T-helper 17 cell (primary cell): ENCODE data around the gene C13orf42. TPM values are rescaled to one million over a fixed set of nuclear protein-coding genes. Genes with fewer than 3 reads are reported as not detected.
"Not testable (repeated sequence)": the region's sequence is repeated elsewhere in the genome, so short reads cannot be mapped to it uniquely, and the experiment has no call there.

Experiments used
- ATAC-seq: fragments of 150-1000 bp; cut with Tn5 transposase; 2 replicates; pipeline ENCODE4 v1.10.0; 2021; ENCODE audit warnings: mild to moderate bottlenecking, moderate library complexity
- DNase-seq, 3 donors: peaks; one replicate each; pipeline versions ENCODE4 v3.0.0 to v3.0.0-alpha.2; 2020 to 2021
- H3K9me3 ChIP-seq: one replicate; pipeline ENCODE4 v1.7.0; 2013; ENCODE audit warnings: low read length, mild to moderate bottlenecking; ENCODE audit not compliant: control insufficient read depth, poor library complexity, severe bottlenecking
- H3K27ac Mint-ChIP-seq: one replicate; pipeline ENCODE4 v1.8.0; 2022; ENCODE audit warnings: mild to moderate bottlenecking, moderate library complexity, mixed read lengths
- H3K27me3 Mint-ChIP-seq: one replicate; pipeline ENCODE4 v1.8.0; 2022; ENCODE audit warnings: mixed read lengths
- H3K36me3 Mint-ChIP-seq: one replicate; pipeline ENCODE4 v1.8.0; 2022; ENCODE audit warnings: low read depth, mixed read lengths
- H3K4me1 Mint-ChIP-seq: one replicate; pipeline ENCODE4 v1.8.0; 2022; ENCODE audit warnings: mild to moderate bottlenecking, mixed read lengths
- H3K4me3 Mint-ChIP-seq: one replicate; pipeline ENCODE4 v1.8.0; 2022; ENCODE audit warnings: mild to moderate bottlenecking, moderate library complexity, mixed read lengths
- total RNA-seq, 4 donors: library from RNA in 2 of 4; stranded (reverse) in 2 of 4; gene quantifications; one replicate each; pipeline ENCODE4 v1.2.3 and lab custom pipeline; 2022 to 2026

Gene C13orf42
- total RNA-seq, 2 donors from 2014 or later, result not detected

- H3K9me3 ChIP-seq, result no peaks in the 10 kb centered on the region
- H3K27me3 Mint-ChIP-seq, result peaks cover 37% of the 10 kb centered on the region
- H3K4me3 Mint-ChIP-seq, result no peak overlapping the region
- ATAC-seq, result no peak
- peaks cover 2% of the 10 kb centered on the region for H3K36me3 Mint-ChIP-seq
- H3K27ac Mint-ChIP-seq, result no peak overlapping the region
- H3K4me1 Mint-ChIP-seq, result no peaks in the 10 kb centered on the region
- no peak for DNase-seq
Measured at GRCh38 chr13:51111997-51112396, 923 bp upstream of the C13orf42 start.

- DNase-seq, result no peak
- Mint-ChIP-seq H3K4me1 (no peaks in the 10 kb centered on the region), H3K27me3 (peaks cover 20% of the 10 kb centered on the region), H3K36me3 (no peaks in the 10 kb centered on the region), H3K4me3 (no peak overlapping the region), H3K27ac (no peak overlapping the region)
- ATAC-seq, result no peak
- no peaks in the 10 kb centered on the region for H3K9me3 ChIP-seq
Measured at GRCh38 chr13:51107996-51108395, 3.1 kb downstream of the C13orf42 start.

GRCh38 chr13:51105046-51105445, 6.0 kb downstream of the C13orf42 start:
- Mint-ChIP-seq H3K4me1 (no peaks in the 10 kb centered on the region), H3K27ac (no peak overlapping the region), H3K4me3 (no peak overlapping the region), H3K36me3 (no peaks in the 10 kb centered on the region), H3K27me3 (peaks cover 38% of the 10 kb centered on the region)
- DNase-seq, result no peak
- no peak for ATAC-seq
- no peaks in the 10 kb centered on the region for H3K9me3 ChIP-seq

- Mint-ChIP-seq H3K27ac (no peak overlapping the region), H3K36me3 (peaks cover 3% of the 10 kb centered on the region), H3K4me1 (no peaks in the 10 kb centered on the region), H3K27me3 (peaks cover 58% of the 10 kb centered on the region), H3K4me3 (no peak overlapping the region)
- no peak for ATAC-seq
- no peaks in the 10 kb centered on the region for H3K9me3 ChIP-seq
- DNase-seq, result no peak
Measured at GRCh38 chr13:51101636-51102235, 9.3 kb downstream of the C13orf42 start.

- no peaks in the 10 kb centered on the region for H3K4me1 Mint-ChIP-seq
- ATAC-seq, result no peak
- peaks cover 3% of the 10 kb centered on the region for H3K36me3 Mint-ChIP-seq
- H3K27me3 Mint-ChIP-seq, result peaks cover 42% of the 10 kb centered on the region
- no peaks in the 10 kb centered on the region for H3K9me3 ChIP-seq
- H3K27ac Mint-ChIP-seq, result no peak overlapping the region
- no peak overlapping the region for H3K4me3 Mint-ChIP-seq
- no peak for DNase-seq
Measured at GRCh38 chr13:51097353-51098043, 13.6 kb downstream of the C13orf42 start.

- Mint-ChIP-seq H3K27ac (no peak overlapping the region), H3K27me3 (peaks cover 29% of the 10 kb centered on the region), H3K4me1 (no peaks in the 10 kb centered on the region), H3K4me3 (no peak overlapping the region), H3K36me3 (peaks cover 3% of the 10 kb centered on the region)
- DNase-seq (no peak), ATAC-seq (no peak)
- no peaks in the 10 kb centered on the region for H3K9me3 ChIP-seq
Measured at GRCh38 chr13:51096131-51096530, 14.9 kb downstream of the C13orf42 start.

GRCh38 chr13:51093574-51093973, 17.5 kb downstream of the C13orf42 start:
- no peaks in the 10 kb centered on the region for H3K9me3 ChIP-seq
- no peaks in the 10 kb centered on the region for H3K4me1 Mint-ChIP-seq
- H3K36me3 Mint-ChIP-seq, result peaks cover 3% of the 10 kb centered on the region

GRCh38 chr13:51091839-51092238, 19.2 kb downstream of the C13orf42 start:
- DNase-seq (no peak), ATAC-seq (no peak)
- no peaks in the 10 kb centered on the region for H3K9me3 ChIP-seq
- H3K36me3 Mint-ChIP-seq, result no peaks in the 10 kb centered on the region
- H3K4me3 Mint-ChIP-seq, result no peak overlapping the region
- H3K27me3 Mint-ChIP-seq, result peaks cover 20% of the 10 kb centered on the region
- H3K27ac Mint-ChIP-seq, result no peak overlapping the region
- H3K4me1 Mint-ChIP-seq, result no peaks in the 10 kb centered on the region

More at GRCh38 chr13:51093574-51093973, 17.5 kb downstream of the C13orf42 start:
- no peak for DNase-seq
- Mint-ChIP-seq H3K27me3 (peaks cover 20% of the 10 kb centered on the region), H3K4me3 (no peak overlapping the region), H3K27ac (no peak overlapping the region)
- no peak for ATAC-seq

GRCh38 chr13:51083706-51084105, 27.4 kb downstream of the C13orf42 start:
- H3K36me3 Mint-ChIP-seq, result no peaks in the 10 kb centered on the region
- ATAC-seq (no peak), DNase-seq (no peak)
- H3K9me3 ChIP-seq, result no peaks in the 10 kb centered on the region
- no peak overlapping the region for H3K4me3 Mint-ChIP-seq
- H3K27ac Mint-ChIP-seq, result no peak overlapping the region
- H3K27me3 Mint-ChIP-seq, result peaks cover 23% of the 10 kb centered on the region
- H3K4me1 Mint-ChIP-seq, result peaks cover 2% of the 10 kb centered on the region

- H3K36me3 Mint-ChIP-seq, H3K27ac Mint-ChIP-seq, DNase-seq, H3K9me3 ChIP-seq, ATAC-seq, H3K4me3 Mint-ChIP-seq, H3K4me1 Mint-ChIP-seq: not testable (repeated sequence)
- peaks cover 14% of the 10 kb centered on the region for H3K27me3 Mint-ChIP-seq
Measured at GRCh38 chr13:51080478-51081065, 30.5 kb downstream of the C13orf42 start.

GRCh38 chr13:51071493-51071892, 39.6 kb downstream of the C13orf42 start:
- Mint-ChIP-seq H3K27ac (no peak overlapping the region), H3K27me3 (peaks cover 25% of the 10 kb centered on the region), H3K4me1 (peaks cover 7% of the 10 kb centered on the region), H3K36me3 (no peaks in the 10 kb centered on the region), H3K4me3 (no peak overlapping the region)
- no peaks in the 10 kb centered on the region for H3K9me3 ChIP-seq
- no peak for ATAC-seq
- DNase-seq, result no peak

- peak overlapping the region; percentile 43 for H3K27ac Mint-ChIP-seq
- ATAC-seq, result peak; percentile 88
- H3K27me3 Mint-ChIP-seq, result peaks cover 39% of the 10 kb centered on the region
- no peaks in the 10 kb centered on the region for H3K36me3 Mint-ChIP-seq
- H3K9me3 ChIP-seq, result no peaks in the 10 kb centered on the region
- peaks cover 7% of the 10 kb centered on the region for H3K4me1 Mint-ChIP-seq
- DNase-seq, result peak; percentile 56 to 71 (median 61)
- H3K4me3 Mint-ChIP-seq, result no peak overlapping the region
Measured at GRCh38 chr13:51070005-51070649, 40.9 kb downstream of the C13orf42 start.

- Mint-ChIP-seq H3K27ac (no peak overlapping the region), H3K27me3 (peaks cover 43% of the 10 kb centered on the region), H3K4me1 (peaks cover 11% of the 10 kb centered on the region), H3K4me3 (no peak overlapping the region), H3K36me3 (peaks cover 3% of the 10 kb centered on the region)
- no peaks in the 10 kb centered on the region for H3K9me3 ChIP-seq
- ATAC-seq, result no peak
- no peak for DNase-seq
Measured at GRCh38 chr13:51068501-51068900, 42.6 kb downstream of the C13orf42 start.
